ENCODE data around the gene RUSF1.
"Not testable (repeated sequence)": the region's sequence is repeated elsewhere in the genome, so short reads cannot be mapped to it uniquely, and the experiment has no call there.

The RUSF1 gene

DNA sequence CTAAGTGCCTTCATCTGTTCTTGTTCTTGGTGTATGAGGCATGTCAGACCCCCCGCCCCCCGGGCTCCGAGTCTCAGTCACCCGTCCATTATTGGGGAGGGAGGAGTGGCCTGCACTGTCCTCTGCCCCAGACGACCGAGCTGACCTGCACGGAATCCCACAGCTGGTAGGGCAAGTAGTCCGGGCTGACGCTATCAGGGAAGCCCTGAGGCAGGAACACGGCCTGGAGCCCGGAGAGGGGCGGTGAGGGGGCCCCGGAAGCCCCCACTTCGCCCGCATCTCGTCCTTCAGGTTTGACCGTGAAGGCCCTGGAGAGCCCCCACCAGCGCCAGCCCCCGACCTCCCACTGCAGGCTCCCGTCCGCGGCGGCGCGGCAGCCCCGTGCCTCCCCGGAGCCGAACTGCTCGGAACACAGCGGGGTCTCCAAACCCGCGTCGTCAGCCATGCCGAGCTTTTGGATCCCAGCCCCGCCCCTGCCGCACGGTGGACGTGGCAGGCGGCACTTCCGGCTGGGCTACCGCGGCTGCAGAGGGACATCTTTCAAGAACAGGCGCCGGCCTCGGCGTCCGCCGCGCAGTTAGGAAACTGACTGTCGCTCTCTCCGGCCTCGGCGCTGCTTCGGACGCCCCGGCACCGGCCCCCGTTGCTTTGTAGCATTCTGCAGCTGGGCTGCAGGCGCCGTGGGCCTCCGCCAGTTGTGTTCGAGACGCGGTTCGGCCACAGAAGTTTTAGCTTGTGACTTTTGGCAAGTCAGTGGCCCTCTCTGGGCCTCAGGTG lies at the start of gene RUSF1:
Gene RUSF1 (minus strand): TSS at position 463 of the 777 bp plus-strand sequence. CDS start 18 bp downstream, at position 445.
- peak; percentile 70 for DNase-seq

GRCh38 chr16:31542763-31543162 lies 34.6 kb upstream of the RUSF1 start:
- no peak for DNase-seq

GRCh38 chr16:31539762-31540161 lies 31.6 kb upstream of the RUSF1 start:
- not testable (repeated sequence) for DNase-seq

- DNase-seq, result not testable (repeated sequence)
Measured at GRCh38 chr16:31538243-31538598, 30.0 kb upstream of the RUSF1 start.

DNA sequence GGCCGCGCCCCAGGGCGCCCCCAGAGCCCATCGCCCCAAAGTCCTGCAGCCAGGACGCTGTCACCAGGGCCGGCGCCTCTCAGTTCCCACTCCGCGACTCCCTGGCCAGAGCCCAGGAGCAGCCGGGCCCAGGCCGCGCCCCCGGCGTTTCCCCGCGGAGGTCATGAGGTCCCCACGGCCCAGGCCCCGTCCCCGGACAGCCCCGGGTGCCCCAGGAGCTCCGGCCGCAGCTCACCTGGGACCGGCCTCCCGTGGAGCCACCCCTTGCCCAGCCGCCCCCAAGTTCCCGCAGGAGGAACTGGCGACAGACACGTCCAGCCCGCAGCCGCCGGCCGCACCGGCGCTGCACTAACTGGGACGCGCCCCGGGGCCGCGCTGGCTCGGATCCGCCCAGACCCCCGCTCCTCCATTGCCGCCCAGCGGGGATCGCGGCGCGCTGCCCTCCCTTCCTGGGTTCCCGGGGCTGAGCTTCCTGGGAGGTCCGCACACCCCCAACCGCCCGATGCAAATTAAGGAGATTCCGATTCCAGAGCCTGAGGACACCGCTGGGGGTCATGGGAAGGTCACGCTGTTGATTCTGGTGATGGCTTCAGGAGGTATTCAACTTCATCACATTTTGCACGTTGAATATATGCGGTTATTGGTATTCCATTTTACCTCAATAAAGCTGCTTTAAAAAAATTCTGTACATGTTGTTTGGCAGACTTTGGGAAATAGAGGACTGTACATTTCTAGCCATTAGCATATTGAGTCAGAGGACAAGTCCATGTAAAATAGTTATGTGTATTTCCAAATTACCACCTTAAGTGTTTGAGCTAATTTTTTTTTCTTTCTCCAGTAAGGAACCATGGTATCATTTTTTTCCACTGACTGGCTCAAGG lies 29.4 kb upstream of the RUSF1 start:
- DNase-seq, result no peak

- DNase-seq, result no peak
Measured at GRCh38 chr16:31536804-31537361, 28.7 kb upstream of the RUSF1 start.

- no peak for DNase-seq
Measured at GRCh38 chr16:31535737-31536136, 27.5 kb upstream of the RUSF1 start.

DNA sequence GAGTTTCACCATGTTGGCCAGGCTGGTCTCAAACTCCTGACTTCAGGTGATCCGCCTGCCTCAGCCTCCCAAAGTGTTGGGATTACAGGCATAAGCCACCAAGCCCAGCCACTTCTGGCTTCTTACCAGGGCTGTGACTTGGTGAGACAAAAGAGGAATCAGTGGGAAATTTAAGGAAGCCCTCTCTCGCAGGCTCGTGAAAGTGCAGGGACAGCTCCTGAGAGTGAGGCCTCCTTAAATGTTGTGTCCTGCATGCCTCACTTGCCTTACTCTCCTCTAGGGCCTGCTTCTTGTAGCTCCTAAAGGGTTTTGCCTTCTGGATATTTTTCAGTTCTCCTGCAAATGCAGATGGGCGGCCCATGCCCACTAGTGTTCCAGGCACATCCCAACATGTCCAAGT lies 24.7 kb upstream of the RUSF1 start:
- no peak for DNase-seq

- DNase-seq, result no peak
Measured at GRCh38 chr16:31532120-31532519, 23.9 kb upstream of the RUSF1 start.

DNA sequence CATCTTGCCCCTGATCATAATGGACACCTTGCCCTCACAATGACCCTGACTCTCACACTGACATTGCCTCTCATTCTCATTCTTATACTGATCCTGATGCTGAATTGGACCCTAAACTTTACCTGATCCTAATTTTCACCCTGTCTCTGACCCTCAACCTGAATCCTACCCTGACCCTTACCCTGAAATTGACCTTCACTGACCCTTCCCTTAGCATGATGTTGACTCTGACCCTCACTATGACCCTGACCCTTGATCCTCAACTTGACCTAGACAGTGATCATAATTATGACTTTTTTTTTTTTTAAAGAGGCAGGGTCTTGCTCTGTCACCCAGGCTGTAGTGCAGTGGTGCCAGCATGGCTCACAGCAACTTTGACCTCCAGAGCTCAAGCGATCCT lies 22.9 kb upstream of the RUSF1 start:
- DNase-seq, result no peak

DNA sequence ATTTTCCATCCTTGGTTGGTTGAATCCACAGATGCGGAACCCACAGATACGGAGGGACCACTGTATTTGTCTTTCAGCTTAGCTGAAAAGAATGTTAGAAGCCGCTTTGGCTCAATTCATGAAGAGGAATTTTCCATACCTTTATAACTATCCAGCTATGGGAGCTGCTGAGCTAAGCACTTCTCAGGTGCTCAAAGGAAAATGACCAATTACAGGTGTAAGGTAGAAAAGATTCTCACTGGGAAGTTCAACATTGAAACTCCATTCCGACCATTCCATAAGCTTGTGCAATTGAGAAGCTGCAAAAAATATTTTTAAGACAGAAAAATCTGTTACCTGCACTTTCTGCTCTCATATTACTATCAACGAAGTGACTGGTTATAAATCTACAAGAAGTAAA lies 22.2 kb upstream of the RUSF1 start:
- DNase-seq, result no peak

DNA sequence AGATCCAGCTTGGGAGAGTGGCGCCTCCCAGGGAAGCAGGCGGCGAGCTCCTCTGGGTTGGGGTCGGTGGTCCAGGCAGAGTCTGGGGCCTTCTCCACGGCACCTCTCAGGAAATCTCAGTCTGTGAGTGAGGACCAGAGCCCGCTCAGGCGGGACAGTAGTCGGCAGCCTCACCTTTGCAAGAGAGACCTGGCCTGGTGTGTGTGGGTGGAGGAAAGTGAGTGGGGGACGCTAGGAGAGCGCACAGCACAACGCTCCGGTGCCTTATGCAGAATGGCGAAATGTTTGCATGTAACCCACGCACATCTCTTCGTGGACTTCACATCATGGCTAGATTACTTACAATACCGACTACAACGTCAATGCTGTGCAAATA lies 21.7 kb upstream of the RUSF1 start:
- no peak for DNase-seq

GRCh38 chr16:31529108-31529936 lies 21.1 kb upstream of the RUSF1 start:
- no peak for DNase-seq

- DNase-seq, result no peak
Measured at GRCh38 chr16:31528523-31529107, 20.4 kb upstream of the RUSF1 start.

DNA sequence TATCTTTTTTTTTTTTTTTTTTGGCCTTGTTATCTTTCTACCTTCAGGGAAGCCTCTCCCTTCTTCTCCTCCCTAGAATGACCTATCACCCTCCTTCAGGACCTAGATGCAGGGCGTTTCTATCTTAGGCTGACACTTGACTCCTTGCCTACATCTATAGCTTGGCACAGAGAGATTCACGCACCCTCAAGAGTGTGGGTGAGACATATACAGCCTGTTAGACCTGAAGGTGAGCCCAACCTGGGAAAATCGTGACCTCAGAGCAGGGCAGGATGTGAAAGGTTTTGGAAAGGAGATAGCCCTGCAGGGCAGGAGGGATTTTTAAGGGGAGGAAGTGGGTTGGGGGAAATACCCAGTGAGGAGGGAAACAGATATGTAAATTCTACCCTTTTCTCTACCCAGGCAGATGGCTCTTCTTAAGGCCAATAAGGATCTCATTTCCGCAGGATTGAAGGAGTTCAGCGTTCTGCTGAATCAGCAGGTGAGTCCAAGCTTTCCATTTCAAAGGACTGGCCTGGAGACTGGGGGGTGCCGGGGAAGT lies 19.6 kb upstream of the RUSF1 start, which contains the start of gene AHSP:
Gene AHSP (plus strand): TSS at position 167 of the 541 bp plus-strand sequence. CDS start 240 bp downstream, at position 407.
- DNase-seq, result no peak

DNA sequence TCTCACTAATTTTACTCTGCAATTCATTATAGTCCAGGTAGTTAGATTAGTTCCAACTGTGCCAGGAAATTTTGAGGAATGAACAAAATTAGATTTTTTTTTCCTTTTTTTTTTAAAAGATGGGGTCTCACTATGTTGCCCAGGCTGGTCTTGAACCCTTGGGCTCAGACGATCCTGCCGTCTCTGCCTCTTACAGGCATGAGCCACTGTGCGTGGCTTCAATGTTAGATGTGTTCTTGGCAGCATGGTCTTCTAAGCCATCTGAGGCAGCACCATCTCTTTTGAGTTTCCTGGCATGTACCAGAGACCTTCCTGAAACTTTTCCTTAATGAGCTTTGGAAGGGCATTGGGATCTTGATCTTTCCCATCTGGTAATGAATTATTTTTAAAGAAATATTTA lies 16.9 kb upstream of the RUSF1 start:
- no peak for DNase-seq

GRCh38 chr16:31523768-31524167 lies 15.6 kb upstream of the RUSF1 start:
- not testable (repeated sequence) for DNase-seq

DNA sequence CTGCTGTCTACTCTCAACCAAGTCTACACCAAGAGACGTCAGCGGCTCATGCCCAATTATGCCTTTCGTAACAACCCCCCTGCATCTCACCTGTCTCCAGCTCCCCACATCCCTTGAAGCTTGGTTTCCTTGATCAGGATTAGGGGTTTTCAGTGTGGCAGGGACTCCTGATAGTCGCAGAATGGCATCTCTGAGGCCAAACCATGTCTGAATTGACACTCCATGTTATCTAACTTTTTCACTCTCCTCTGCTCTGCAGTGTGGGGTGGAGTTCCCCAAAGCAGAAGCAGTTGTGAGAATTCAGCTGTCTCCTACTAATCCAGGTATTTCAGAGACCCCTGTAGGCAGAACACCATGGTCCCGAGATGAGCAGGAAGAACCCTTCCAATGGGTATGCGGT lies 13.9 kb upstream of the RUSF1 start:
- no peak for DNase-seq

DNA sequence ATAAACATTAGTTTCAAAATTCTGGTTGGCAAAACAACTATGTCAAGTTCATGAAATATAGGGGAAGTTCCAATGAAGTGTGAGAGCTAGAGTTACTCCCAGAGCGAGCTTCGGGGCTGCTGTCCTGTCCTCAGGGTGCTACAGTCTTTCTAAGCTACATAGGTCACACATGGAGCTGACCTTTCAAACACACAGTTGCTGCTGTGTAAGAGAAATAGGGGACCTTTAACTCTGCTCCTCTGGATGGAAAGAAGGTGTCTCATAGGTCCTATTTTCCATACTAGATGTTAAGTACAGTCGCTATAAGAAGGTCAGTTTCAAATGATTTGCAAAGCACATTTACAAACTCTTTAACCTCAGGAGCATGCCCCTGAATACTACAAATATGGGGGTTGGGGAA lies 13.2 kb upstream of the RUSF1 start:
- no peak for DNase-seq

- no peak for DNase-seq
Measured at GRCh38 chr16:31519759-31520431, 11.7 kb upstream of the RUSF1 start.

- no peak for DNase-seq
Measured at GRCh38 chr16:31517800-31518402, 9.7 kb upstream of the RUSF1 start.

Data from NCI-H2029 (cell line).